Fibroblast of villous mesenchyme (primary cell): ENCODE data around the gene PROX1. TPM values are rescaled to one million over a fixed set of nuclear protein-coding genes. Genes with fewer than 3 reads are reported as not detected.

Experiments
- DNase-seq: peaks from one replicate; pipeline ENCODE4 v3.0.0-alpha.2; 2010; ENCODE audit warnings: low read depth
- H3K4me3 ChIP-seq: 2 replicates; pipeline ENCODE4 v1.5.1; 2011; ENCODE audit warnings: low read depth, mild to moderate bottlenecking, low read length
- CTCF ChIP-seq: IDR thresholded peaks from 2 replicates; pipeline ENCODE4 v1.5.1; 2012; ENCODE audit warnings: low read depth, mild to moderate bottlenecking, low read length; ENCODE audit not compliant: insufficient read depth
- total RNA-seq: library from RNA; depleted of rRNA; stranded (reverse); fragments of >200 nt; gene quantifications from 2 replicates; pipeline ENCODE4 v1.2.3, GENCODE V29; 2012

Gene PROX1
- total RNA-seq, 1 donor, result under 0.01 TPM

GRCh38 chr1:214039394-214040018, 51.7 kb downstream of the PROX1 start:
- no peak for DNase-seq
- H3K4me3 ChIP-seq, result no peak overlapping the region
- TF ChIP-seq CTCF, result no peak

- no peak overlapping the region for H3K4me3 ChIP-seq
- DNase-seq, result no peak
- TF ChIP-seq CTCF, result no peak
Measured at GRCh38 chr1:214043167-214043566, 55.4 kb downstream of the PROX1 start.

- no peak for DNase-seq
- TF ChIP-seq CTCF, result no peak
- no peak overlapping the region for H3K4me3 ChIP-seq
Measured at GRCh38 chr1:214044438-214045214, 56.9 kb downstream of the PROX1 start.

- DNase-seq, result no peak
- no peak for TF ChIP-seq CTCF
Measured at GRCh38 chr1:214050513-214051401, 63.0 kb downstream of the PROX1 start.

GRCh38 chr1:214051786-214052185, 64.0 kb downstream of the PROX1 start:
- DNase-seq, result no peak
- no peak for TF ChIP-seq CTCF
- H3K4me3 ChIP-seq, result no peak overlapping the region

More at GRCh38 chr1:214050513-214051401, 63.0 kb downstream of the PROX1 start:
- no peak overlapping the region for H3K4me3 ChIP-seq

GRCh38 chr1:214058076-214058475, 70.3 kb downstream of the PROX1 start:
- no peak for TF ChIP-seq CTCF
- H3K4me3 ChIP-seq, result no peak overlapping the region
- DNase-seq, result no peak
